Neutrophil (primary cell): ENCODE data around the gene KBTBD7.

Source experiments
- H3K27ac ChIP-seq: fragments of 200-600 bp; sonication (generic); 2 replicates; pipeline ENCODE4 v1.5.1; 2016; ENCODE audit warnings: mild to moderate bottlenecking, moderate library complexity
- H3K27me3 ChIP-seq: fragments of 200-600 bp; sonication (generic); 2 replicates; pipeline ENCODE4 v1.6.0; 2016; ENCODE audit warnings: mild to moderate bottlenecking
- H3K36me3 ChIP-seq: fragments of 200-600 bp; sonication (generic); 2 replicates; pipeline ENCODE4 v1.5.1; 2017
- H3K4me1 ChIP-seq, 2 experiments: fragments of 200-600 bp in 1 of 2; sonication (generic) in 1 of 2; 1 replicate in 1 of 2; 2 replicates in 1 of 2; pipeline versions ENCODE4 v1.5.1 to v1.6.1; 2013 to 2016; ENCODE audit warnings: low read depth in 1 of 2, low read length in 1 of 2, mild to moderate bottlenecking in 1 of 2, moderate library complexity in 1 of 2; ENCODE audit not compliant: control insufficient read depth in 1 of 2, insufficient read depth in 1 of 2
- H3K4me3 ChIP-seq, 2 experiments: fragments of 200-600 bp in 1 of 2; sonication (generic) in 1 of 2; 1 replicate in 1 of 2; 2 replicates in 1 of 2; pipeline ENCODE4 v1.5.1; 2013 to 2016; ENCODE audit warnings: low read depth in 1 of 2, low read length in 1 of 2, mild to moderate bottlenecking in 1 of 2, moderate library complexity in 1 of 2
- H3K9me3 ChIP-seq: fragments of 200-600 bp; sonication (generic); 2 replicates; pipeline ENCODE4 v1.5.1; 2016
- TF ChIP-seq, protein P1 (sequence below): fragments of 200-600 bp; sonication (generic); IDR thresholded peaks from 2 replicates; pipeline ENCODE4 v1.5.1; 2016; ENCODE audit warnings: antibody characterized with exemption

Gene KBTBD7

DNA sequence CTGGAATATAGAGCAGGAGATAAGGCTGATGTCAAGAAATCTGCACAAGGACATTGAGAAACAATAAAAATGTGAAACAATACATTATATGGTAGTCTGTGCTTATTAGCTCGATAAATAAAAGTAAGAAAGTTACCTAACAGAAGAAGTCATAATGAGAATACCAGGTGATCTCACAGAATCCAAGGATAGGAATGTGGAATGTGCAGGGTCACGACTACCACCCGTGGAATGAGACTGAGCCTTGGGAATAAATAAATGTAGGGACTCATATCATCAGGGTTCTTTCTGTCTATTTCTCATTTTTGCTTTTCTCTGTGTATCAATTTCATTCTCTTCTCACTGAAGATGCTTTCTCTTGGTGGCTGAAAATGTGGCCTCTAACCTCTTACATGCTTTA lies 26.0 kb upstream of the KBTBD7 start:
- TF ChIP-seq, protein P1, sequence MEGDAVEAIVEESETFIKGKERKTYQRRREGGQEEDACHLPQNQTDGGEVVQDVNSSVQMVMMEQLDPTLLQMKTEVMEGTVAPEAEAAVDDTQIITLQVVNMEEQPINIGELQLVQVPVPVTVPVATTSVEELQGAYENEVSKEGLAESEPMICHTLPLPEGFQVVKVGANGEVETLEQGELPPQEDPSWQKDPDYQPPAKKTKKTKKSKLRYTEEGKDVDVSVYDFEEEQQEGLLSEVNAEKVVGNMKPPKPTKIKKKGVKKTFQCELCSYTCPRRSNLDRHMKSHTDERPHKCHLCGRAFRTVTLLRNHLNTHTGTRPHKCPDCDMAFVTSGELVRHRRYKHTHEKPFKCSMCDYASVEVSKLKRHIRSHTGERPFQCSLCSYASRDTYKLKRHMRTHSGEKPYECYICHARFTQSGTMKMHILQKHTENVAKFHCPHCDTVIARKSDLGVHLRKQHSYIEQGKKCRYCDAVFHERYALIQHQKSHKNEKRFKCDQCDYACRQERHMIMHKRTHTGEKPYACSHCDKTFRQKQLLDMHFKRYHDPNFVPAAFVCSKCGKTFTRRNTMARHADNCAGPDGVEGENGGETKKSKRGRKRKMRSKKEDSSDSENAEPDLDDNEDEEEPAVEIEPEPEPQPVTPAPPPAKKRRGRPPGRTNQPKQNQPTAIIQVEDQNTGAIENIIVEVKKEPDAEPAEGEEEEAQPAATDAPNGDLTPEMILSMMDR: no peak
- H3K36me3 ChIP-seq: no peaks in the 10 kb centered on the region
- no peaks in the 10 kb centered on the region for H3K27me3 ChIP-seq
- no peak overlapping the region for H3K4me3 ChIP-seq
- peak overlapping the region; percentile 76 for H3K27ac ChIP-seq
- peaks cover 51 to 52% of the 10 kb centered on the region in 2 experiments for H3K4me1 ChIP-seq
- no peaks in the 10 kb centered on the region for H3K9me3 ChIP-seq

DNA sequence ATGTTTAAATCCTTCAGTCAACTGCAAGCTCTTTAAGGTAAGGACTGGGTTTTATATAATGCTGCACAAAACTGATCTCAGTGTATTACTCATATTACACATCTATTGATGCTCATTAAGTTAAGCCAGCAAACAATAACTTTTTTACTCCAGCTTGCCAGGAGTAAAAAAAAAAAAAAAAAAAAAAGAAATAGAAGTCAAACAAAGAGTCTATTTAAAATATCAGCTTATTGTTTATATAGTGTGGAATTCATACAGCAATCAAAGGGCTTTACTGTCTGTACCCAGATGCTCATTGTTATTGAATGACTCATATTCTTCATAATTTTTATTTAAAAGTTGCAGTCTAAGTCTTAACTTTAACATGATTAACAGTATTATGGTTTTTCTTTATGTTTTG lies 21.8 kb upstream of the KBTBD7 start:
- TF ChIP-seq, protein P1: no peak
- H3K4me3 ChIP-seq: no peak overlapping the region
- H3K4me1 ChIP-seq: peaks cover 64 to 65% of the 10 kb centered on the region in 2 experiments
- no peaks in the 10 kb centered on the region for H3K9me3 ChIP-seq
- H3K27ac ChIP-seq: no peak overlapping the region
- H3K27me3 ChIP-seq: no peaks in the 10 kb centered on the region
- no peaks in the 10 kb centered on the region for H3K36me3 ChIP-seq

DNA sequence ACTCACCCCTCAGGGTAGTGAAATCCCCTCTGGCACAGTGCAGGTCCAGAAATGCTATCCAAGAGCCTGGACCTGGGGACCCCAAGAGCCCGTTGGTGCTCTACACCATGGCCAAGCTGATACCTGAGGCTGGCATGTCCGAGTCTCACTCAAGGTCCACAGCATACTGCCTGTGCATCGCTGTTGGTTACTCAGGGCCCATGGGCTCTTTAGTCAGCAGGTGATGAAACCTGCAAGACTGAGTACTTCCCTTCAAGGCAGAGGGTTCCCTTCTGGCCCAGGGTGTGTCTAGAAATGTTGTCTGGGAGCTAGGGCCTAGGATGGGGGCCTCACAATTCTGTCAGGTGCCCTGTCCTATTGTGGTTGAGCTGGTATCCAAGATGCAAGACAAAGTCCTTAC lies 19.6 kb upstream of the KBTBD7 start:
- Histone ChIP-seq H3K27ac (peak overlapping the region; percentile 87), H3K4me3 (peak overlapping the region; percentile 7 to 29), H3K4me1 (peaks cover 44 to 48% of the 10 kb centered on the region in 2 experiments), H3K9me3 (no peaks in the 10 kb centered on the region), H3K36me3 (no peaks in the 10 kb centered on the region), H3K27me3 (no peaks in the 10 kb centered on the region)
- TF ChIP-seq, protein P1: no peak

DNA sequence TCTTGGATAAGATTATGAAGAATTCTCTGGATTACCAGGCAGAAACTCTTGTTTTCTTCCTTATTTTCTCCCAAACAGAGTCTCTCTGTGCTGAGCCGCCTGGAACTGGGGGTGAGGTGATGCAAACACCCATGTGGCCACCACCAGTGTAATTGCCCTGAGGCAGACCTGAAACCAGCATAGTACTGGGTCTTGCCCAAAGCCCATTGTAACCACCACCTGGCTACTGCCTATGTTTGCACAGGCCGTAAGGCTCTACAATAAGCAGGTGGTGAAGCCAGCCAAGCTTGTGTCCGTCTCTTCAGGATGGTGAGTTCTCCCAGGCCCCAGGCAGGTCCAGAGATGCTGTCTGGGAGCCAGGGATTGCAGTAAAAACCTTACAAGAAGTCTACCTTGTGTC lies 18.9 kb upstream of the KBTBD7 start:
- no peaks in the 10 kb centered on the region for H3K36me3 ChIP-seq
- H3K4me3 ChIP-seq: peak overlapping the region; percentile 7 to 29
- H3K27me3 ChIP-seq: no peaks in the 10 kb centered on the region
- H3K4me1 ChIP-seq: peaks cover 38 to 42% of the 10 kb centered on the region in 2 experiments
- H3K27ac ChIP-seq: peak overlapping the region; percentile 87
- TF ChIP-seq, protein P1: no peak
- no peaks in the 10 kb centered on the region for H3K9me3 ChIP-seq

DNA sequence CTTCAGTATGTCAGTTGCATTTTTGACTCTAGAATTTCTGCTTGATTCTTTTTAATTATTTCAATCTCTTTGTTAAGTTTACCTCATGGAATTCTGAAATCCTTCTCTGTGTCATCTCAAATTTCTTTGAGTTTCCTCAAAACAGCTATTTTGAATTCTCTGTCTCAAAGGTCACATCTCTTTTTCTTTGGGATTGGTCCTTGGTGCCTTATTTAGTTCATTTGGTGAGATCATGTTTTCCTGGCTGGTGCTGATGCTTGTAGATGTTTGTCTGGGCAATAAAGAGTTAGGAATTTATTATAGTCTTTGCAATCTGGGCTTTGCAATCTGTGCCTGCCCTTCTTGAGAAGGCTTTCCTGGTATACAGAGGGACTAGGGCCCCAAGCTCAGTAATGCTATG lies 18.5 kb upstream of the KBTBD7 start:
- Histone ChIP-seq H3K4me1 (peaks cover 33 to 37% of the 10 kb centered on the region in 2 experiments), H3K4me3 (no peak overlapping the region), H3K9me3 (no peaks in the 10 kb centered on the region), H3K27ac (peak overlapping the region; percentile 87), H3K27me3 (no peaks in the 10 kb centered on the region), H3K36me3 (no peaks in the 10 kb centered on the region)
- TF ChIP-seq, protein P1: no peak

DNA sequence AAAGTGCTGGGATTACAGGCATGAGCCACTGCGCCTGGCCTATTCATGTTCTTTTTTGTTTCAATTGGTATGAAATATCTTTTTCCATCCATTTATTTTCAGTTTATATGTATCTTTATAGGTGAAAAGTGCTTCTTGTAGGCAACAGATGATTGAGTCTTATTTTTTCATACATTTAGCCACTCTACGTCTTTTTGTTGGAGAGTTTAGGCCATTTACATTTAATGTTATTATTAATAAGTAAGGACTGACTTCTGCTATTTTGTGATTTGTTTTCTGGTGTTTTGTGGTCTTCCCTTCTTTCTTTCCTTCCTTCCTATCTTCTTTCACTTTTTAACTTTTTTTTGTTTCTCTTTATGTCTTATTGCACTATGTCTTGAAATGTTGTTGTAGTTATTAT lies 16.7 kb upstream of the KBTBD7 start:
- Histone ChIP-seq H3K27me3 (no peaks in the 10 kb centered on the region), H3K9me3 (no peaks in the 10 kb centered on the region), H3K4me1 (peaks cover 29 to 30% of the 10 kb centered on the region in 2 experiments), H3K36me3 (no peaks in the 10 kb centered on the region), H3K4me3 (no peak overlapping the region), H3K27ac (no peak overlapping the region)
- TF ChIP-seq, protein P1: no peak
